ENCODE results near the gene SLCO4C1.
"Not testable (repeated sequence)": the region's sequence is repeated elsewhere in the genome, so short reads cannot be mapped to it uniquely, and the experiment has no call there.

SLCO4C1 gene, protein sequence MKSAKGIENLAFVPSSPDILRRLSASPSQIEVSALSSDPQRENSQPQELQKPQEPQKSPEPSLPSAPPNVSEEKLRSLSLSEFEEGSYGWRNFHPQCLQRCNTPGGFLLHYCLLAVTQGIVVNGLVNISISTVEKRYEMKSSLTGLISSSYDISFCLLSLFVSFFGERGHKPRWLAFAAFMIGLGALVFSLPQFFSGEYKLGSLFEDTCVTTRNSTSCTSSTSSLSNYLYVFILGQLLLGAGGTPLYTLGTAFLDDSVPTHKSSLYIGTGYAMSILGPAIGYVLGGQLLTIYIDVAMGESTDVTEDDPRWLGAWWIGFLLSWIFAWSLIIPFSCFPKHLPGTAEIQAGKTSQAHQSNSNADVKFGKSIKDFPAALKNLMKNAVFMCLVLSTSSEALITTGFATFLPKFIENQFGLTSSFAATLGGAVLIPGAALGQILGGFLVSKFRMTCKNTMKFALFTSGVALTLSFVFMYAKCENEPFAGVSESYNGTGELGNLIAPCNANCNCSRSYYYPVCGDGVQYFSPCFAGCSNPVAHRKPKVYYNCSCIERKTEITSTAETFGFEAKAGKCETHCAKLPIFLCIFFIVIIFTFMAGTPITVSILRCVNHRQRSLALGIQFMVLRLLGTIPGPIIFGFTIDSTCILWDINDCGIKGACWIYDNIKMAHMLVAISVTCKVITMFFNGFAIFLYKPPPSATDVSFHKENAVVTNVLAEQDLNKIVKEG

DNA sequence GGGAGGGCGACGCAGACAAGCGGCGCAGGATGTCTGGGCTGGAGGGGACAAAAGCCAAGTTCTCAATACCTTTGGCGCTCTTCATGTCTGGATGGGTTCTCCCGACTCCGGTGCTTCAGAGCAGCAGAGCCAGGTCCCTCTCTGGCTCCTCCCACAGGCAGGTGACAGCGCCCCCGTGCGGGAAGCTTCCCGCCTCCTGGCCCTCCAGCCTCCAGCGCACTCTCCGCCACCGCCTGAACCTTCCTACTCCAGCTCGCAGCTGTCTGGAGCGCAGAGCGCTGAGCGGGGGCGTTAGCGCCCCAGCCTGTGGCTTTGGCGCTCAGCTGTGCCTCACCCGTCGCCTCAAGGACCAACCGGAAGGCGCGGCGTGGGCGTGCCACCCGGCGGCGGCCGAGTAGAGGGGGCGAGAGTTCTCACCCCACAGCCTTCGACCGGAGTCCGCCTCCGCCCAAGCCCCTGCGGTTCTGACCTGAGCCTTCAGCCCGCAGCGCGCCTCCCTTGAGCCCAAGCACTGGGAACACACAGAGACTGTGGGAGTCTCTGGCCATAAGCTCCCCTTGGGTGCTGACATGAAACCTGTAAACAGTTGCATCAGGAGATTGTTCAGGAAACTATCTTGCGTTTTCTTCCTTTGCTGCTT is at the start of gene SLCO4C1:
TSS of gene SLCO4C1 (minus strand) at position 107 of the 640 bp plus-strand sequence. CDS start at position 85, 22 bp downstream.
- peak; percentile 80 to 84 for DNase-seq

DNA sequence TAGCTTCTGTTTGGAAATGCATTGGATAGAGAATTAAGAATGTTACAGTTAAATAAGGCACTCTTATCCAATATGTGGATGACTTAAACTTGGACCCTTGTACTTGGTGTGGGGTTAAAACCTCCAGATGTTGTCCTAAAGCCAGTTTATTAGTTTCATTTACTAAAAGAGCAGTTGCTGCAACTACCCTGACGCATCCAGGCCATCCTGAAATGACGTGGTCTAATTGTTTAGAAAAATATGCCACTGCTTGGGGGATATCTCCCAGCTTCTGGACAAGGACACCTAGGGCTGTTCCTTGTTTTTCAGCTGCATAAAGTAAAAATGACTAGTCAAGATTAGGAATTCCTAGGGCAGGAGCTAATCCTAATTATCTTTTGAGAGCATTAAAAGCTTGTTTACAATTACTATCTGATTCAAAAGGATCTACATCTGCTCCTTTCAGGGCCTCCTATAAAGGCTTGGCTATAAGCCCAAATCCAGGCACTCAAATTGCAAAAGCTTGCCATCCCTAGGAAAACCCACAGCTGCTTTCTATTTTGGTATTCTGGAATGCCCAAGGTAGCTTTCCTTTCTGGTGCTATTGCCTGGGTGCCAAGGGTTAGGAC is 45.7 kb upstream of the SLCO4C1 start:
- DNase-seq: peak; percentile 3 to 51

DNA sequence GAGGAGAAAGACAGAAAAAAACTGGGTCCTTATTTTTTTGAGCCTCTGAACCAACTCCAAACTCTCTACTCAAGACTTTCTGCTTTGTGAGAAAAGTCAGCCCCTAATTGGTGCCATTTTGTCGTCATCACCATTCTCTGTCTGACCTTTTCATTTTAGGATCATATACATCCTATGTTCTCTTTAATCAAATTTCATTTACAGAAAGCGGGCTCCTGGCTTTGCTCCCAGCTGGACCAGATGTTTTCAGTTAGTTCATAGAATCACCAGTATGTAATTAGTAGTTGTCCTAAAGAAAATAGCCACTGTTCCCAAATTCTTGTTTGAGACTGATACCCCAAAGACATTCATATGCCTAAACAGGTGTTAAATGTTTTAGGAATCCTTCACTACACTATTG is 28.6 kb upstream of the SLCO4C1 start:
- no peak for DNase-seq

DNA sequence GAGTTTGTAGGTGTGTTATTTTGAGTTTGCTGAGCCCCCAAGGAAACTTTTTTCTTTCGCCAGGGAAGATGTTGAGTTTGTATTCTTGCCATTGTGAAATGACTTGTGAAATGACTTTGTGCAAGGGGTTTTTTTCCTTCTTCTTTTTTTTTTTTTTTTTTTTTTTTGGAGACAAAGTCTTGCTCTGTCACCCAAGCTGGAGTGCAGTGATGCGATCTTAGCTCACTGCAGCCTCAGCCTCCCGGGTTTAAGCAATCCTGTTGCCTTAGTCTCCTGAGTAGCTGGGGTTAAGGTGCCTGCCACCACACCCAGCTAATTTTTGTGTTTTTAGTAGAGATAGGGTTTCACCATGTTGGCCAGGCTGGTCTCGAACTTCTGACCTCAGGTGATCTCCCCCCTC is 22.7 kb upstream of the SLCO4C1 start:
- not testable (repeated sequence) for DNase-seq

DNA sequence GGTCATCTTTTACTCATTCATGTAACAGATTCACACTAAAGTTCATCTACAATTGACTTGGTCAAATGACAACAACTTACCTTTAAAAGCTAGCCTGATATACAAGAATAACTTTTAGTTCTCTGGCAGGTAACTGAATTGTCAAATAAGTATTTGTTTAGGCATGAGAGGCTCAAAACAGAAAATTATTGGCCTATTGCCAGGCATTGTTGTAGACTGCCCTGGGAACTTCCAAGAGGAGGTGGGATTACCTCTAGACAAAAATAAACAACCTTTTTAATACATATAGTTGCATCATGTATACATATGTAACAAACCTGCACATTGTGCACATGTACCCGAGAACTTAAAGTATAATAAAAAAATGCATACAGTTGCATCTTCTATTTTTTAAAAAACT is 18.2 kb upstream of the SLCO4C1 start:
- no peak for DNase-seq

DNA sequence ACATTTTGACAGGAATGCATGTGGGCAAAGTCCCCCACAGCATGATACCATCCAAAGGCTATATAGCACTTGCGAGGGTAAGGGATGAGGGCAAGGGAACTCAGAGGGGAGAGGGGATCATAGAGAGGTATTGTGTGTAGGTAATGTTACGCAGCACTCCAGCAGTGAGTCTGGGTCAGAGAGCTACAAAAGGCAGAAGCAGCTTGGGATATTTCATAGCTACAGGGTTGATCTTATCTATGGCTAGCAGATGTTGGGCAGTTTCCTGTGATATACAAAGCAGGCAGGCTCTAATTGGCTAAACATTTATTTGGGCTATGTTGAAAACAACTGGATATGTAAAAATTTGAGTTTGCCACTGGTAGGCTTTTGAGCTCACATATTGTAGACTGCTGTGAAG is 17.8 kb upstream of the SLCO4C1 start:
- DNase-seq: no peak

DNA sequence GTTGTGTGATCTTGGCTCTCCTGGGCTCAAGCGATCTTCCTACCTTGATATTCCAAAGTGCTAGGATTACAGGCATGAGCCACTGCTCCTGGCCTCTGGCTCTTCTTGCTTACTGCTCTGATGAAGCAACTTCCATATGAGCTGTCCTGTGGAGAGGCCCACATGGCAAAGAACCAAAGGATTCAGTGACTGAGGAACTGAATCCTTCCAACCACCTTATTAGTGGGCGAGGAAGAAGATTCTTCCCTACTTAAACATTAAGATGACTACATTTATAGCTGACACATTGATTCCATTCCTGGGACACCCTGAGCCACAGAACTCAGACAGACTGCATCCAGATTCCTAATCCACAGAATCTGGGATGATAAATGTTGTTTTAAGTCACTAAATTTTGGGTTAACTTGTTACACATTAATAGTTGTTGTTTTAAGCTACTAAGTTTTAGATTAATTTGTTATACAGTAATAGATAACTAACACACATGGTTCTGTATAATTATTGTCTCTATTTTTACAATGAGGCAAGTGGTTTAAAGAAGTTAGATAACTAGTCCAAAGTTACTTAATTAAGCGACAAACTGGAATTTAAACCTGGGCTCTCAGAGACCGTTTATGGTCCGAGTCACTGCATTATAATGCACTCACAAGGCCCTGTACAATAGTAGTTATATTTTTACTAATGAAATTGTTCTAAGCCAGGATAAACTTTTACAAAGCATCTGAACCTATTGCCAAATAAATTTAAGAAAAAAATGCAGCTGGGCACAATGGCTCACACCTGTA is 16.7 kb upstream of the SLCO4C1 start:
- DNase-seq: no peak

DNA sequence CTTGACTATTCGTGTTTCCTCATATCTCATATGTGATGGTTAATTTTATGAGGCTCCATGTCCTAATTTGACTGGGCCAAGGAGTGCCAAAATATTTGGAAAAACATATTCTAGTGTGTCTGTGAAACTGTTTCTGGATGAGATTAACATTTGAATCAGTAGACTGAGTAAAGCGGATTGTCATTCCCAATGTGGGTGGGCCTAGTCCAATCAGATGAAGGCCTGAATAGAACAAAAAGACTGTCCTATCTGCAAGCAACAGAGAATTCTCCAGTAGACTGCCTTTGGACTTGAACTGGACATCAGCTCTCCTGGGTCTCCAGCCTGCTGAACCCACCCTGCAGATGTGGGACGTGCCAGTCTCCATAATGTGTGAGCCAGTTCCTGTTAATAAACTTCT is 13.5 kb upstream of the SLCO4C1 start:
- no peak for DNase-seq

DNA sequence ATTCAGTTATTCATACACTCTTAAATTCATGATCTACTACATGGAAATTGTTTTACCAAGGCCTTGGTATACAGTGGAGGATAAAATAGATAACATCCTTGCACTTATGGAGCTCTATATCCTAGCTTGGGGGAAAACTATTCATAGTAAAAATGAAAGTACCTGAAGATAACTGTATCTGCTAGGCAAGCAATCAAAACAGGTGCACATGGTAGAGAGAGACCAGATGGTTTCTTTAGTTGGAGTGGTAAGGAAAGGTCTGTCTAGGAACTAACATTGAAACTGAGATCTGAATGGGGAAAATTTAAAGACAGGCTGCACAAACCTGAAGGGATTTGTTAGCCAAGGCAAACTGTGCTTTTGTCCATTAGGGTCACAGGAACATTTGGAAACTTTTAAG is 11.1 kb upstream of the SLCO4C1 start:
- DNase-seq: no peak

DNA sequence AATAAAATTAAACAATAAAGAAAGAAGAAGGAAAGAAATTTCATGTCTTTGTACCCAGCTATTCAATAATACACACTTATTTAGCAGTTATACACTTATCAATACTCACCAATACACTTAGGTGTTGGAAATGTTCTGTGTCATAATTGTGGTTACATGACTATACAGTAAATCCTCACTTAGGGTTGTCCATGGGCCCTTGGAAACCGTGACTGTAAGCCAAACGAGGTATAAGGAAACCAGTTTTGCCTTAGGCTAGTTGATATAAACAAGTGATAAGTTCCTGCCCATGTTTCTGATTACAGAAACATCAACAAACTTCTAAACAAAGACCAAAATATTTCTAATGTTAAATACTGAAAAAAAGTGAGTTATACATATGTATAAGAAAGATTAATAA is 10.0 kb upstream of the SLCO4C1 start:
- DNase-seq: no peak

DNA sequence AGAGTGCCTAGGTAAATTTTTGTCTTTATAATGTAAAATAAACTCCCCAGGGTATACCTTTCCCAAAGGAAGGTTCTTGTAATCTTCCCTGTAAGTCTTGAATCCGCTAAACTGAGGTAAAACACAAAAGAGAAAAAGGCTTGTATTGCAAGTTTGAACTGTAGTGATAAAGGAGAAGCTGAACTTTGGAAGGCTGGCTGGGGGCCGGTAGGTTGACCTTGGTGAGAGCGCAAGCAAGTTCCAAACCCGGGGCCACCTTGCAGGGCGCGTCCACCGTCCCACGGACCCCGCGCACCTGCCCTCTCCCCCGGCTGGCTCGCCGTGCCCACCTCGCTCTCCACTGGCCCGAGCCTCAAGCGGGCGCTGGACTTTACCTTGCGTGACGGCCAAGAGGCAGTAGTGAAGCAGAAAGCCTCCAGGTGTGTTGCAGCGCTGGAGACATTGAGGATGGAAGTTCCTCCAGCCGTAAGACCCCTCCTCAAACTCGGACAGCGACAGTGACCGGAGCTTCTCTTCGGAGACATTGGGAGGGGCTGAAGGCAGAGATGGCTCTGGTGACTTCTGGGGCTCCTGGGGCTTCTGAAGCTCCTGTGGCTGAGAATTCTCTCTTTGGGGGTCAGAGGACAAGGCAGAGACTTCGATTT is 428 bp downstream of the SLCO4C1 start:
- DNase-seq: no peak

DNA sequence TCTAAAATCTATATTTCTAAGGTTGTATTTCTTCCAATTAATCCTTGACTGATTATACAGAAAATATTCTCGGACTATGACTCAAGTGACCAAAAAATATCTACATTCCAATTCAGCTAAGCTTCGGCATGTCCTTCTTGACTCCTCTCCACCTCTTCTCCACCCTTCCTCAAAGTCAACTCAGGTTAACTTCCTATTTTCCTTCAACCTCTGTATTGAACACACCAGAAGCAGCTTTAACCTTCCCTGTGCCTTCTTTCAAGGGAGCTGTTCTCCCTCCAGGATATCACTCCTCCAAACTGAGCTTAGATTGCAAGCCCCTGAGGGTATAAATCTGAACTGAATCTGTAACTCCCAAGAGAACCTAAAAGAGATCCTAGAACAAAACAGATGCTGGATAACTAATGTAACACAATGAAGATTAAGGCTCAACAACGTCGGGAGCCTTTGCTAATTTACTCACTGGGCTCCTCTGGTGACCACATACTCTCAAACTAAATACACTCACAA is 1.1 kb downstream of the SLCO4C1 start:
- no peak for DNase-seq

DNA sequence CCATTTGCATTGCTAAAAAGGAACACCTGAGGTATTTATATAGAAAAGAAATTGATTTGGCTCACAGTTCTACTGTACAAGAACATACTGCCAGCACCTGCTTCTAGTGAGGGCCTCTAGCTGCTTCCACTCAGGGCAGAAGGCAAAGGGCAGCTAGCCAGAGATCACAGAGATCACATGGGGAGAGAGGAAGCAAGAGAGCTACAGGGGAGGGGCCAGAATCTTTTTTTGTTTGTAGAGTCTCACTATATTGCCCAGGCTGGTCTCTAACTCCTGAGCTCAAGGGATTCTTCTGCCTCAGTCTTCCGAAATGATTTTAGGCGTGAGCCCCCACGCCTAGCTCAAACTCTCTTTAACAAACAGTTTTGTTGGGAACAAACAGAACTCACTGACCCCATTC is 6.1 kb downstream of the SLCO4C1 start:
- no peak for DNase-seq

DNA sequence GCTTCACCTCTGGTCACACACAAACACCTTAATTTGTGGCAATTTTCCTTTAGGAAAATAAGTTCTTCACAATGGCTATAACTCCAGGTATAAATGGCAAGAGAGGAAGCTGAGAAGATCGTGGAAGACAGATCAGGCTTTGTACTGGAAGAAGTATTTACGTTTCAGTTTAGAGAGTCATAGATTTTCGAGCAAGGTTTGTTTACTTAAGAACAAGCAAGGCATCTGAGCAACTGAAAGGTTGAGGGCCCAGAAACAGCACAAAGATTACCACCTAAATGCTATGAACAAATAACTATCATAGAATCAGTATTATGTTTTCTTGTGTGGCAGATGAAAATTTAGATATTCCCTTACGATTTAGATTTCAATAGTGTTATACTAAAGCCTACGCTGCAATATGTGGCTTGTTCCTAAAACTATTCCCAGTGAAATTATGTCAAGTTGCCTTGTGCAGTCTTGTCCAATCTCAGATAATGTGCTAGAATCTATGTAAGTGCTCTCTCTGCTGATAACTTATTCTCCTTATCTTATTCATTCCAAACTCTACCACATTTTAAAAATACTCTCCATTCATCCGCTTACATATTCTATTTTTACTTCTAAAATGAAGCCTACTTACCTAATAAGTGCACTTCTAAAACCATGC is 6.7 kb downstream of the SLCO4C1 start:
- DNase-seq: no peak

DNA sequence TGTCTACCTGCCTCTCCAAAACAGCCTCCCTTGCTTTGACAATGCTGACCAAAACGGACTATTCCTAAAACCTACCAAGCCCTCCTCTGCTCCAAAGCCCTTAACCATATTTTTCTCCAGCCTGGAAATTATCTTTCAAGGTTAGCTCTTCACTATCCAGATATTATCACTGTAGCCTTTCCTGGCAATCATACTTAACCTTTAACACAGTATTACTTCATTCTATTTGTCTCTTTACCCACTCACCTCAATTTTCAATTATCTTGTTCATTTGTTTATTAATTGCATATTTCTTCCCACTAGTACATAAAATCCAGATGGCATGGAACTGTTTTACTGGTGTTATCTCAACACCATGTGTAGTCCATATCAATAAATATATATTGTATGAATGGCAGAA is 7.5 kb downstream of the SLCO4C1 start:
- no peak for DNase-seq

DNA sequence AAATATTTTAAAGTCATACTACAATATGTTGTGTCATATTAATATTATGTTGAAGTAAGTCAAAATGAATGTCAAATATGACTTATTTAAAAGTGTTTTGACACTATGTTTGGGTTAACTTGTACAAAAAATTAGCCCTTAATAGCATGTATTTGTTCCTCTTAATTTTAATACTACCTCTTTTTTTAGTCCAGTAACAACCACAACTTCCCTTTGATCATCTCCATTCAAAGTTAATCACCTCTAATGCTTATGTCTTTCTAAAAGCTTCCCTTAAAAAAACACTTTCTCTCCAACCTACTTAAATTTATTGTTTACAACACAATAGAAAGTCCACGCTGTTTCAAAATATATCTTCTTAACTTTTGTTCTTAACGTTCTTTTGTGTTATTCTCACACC is 9.6 kb downstream of the SLCO4C1 start:
- DNase-seq: no peak

DNA sequence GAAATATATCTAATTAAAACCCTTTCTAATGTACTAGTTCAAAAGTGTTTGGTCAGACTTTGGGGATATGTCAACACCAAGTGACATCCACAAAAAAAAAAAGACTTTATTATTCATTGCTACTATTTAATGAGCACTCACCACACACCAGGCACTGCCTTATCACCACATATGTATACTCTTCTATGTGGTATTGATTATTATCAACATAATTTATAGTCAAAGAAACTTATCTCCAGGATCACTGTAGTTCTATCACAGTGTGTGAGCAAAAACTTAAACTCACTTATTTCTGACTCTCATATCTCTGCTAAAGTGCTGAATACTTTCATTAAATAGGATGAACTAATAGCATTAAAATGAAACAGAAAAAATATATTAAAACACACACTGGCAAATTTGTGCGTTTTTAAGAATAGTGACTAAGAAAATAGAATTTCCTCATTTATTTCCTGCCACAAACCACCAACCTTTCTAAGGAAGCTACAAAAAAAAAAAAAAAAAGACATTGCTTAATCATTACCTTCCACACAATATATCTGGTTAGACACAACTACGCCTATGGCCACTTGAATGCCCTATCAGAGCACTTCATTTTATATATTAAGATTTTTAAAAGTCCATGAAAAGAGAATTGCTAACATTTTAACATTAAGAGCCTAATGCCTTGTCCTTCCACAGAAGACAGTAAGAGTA is 12.8 kb downstream of the SLCO4C1 start:
- DNase-seq: no peak

DNA sequence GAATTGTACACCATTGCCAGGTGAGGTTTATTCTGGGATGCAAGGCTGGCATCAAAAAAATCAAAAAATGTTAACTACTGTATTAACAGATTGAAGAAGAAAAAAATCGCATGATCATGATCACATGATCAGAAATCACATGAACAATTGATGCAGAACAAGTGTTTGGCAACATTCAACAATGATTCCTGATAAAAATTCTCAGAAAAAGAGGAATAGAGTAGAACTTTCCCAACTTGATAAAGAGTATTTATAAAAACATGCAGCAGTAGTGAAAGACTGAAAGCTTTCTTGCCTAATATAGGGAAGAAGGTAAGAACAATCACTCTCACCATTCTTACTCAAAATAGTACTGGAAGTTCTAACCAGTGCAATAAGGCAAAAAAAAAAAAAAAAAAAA is 16.4 kb downstream of the SLCO4C1 start:
- DNase-seq: no peak

DNA sequence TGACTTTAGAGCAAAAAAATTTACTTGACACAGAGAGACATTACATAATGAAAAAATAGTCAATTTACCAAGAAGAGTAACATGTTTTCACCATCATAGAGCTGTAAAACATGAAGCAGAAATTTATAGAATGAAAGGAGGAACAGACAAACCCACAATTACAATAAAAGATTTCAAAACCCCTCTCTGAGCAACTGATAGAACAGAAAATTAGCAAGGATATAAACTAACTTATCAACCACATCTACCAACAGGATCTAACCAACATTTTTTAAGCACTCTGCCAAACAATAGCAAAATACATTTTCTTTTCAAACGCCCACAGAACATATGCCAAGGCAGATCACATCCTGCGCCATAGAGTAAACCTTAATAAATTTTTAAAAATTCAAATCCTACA is 17.9 kb downstream of the SLCO4C1 start:
- no peak for DNase-seq

DNA sequence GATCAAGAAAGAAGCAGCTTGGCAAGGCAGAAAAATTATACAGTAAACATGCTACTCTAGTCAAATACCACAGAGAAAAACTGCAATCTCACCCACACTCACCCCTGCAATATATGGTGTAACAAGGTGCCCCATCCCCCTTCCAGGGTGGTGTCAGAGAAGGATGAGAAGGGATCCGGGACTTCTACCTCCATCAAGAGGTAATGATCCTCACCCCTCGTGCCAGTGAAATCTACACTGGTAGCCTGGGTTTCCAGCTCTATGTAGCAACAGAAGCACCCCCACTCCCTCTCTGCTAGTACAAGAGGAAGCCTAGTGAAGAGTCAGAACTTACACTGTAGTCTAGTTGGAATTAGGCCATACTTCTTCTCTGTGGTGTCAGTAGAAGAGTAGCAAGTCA is 18.9 kb downstream of the SLCO4C1 start:
- no peak for DNase-seq

DNA sequence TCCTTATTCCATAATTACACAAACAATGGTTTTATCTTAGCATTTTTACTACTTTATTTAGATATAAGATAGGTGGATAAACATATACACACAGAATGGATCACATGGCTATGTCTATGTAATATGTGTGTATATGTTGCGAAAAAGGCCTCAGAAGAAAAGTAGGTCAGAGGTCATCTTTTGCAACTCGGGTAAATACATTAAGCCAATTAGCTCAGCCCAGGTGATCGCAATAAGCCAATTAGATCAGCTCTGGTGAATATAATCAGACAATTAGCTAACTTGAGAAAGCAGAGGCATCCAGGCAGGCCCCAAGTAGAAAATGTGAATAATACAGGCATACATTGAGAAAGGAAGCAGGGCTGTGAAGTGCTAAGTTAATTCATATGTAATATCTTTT is 24.3 kb downstream of the SLCO4C1 start:
- no peak for DNase-seq

Data from NCI-H2081 (cell line).